H1 (cell line): ENCODE measurements around the gene NLRP7. TPM values are rescaled to one million over a fixed set of nuclear protein-coding genes. Genes with fewer than 3 reads are reported as not detected.

Source experiments
- CTCF ChIA-PET: fragments of 300-600 bp; sonication (Branson Sonifier 250); formaldehyde crosslinking; loops from one replicate; lab custom pipeline; 2021; ENCODE audit not compliant: partially characterized antibody; lab: Charles Lee
- POLR2A ChIA-PET: fragments of 300-600 bp; sonication (Branson Sonifier 250); formaldehyde crosslinking; loops from one replicate; lab custom pipeline; 2021; ENCODE audit warnings: inconsistent platforms; ENCODE audit not compliant: partially characterized antibody; lab: Charles Lee
- DNase-seq, 2 experiments: peaks; one replicate each; pipeline versions ENCODE4 v3.0.0 to v3.0.0-alpha.2; 2010 to 2022; ENCODE audit warnings: low spot score in 2 of 2, low read depth in 1 of 2, mixed read lengths in 1 of 2
- FAIRE-seq: peaks from 2 replicates; lab custom pipeline; 2011; peaks lifted over from hg19 to GRCh38; lab: Jason Lieb, UNC
- H2AFZ ChIP-seq: 2 replicates; pipeline ENCODE4 v1.8.1; 2012; ENCODE audit warnings: low read length, inconsistent platforms
- H2AK5ac ChIP-seq: 2 replicates; pipeline ENCODE4 v1.6.1; 2013; ENCODE audit warnings: low read depth, low read length
- H2BK120ac ChIP-seq: replicated peaks from 2 replicates; pipeline ENCODE3; 2013; ENCODE audit warnings: low read depth, low read length, inconsistent platforms
- H2BK12ac ChIP-seq: 2 replicates; pipeline ENCODE4 v1.6.1; 2013; ENCODE audit warnings: low read depth, low read length
- H2BK15ac ChIP-seq: 2 replicates; pipeline ENCODE4 v1.6.1; 2013; ENCODE audit warnings: low read length
- H2BK20ac ChIP-seq: 2 replicates; pipeline ENCODE4 v1.6.1; 2013; ENCODE audit warnings: low read length
- H2BK5ac ChIP-seq: 2 replicates; pipeline ENCODE4 v1.6.1; 2013; ENCODE audit warnings: low read depth, low read length
- H3K14ac ChIP-seq: 2 replicates; pipeline ENCODE4 v1.6.1; 2013; ENCODE audit warnings: inconsistent platforms; ENCODE audit not compliant: insufficient read length
- H3K18ac ChIP-seq: 2 replicates; pipeline ENCODE4 v1.6.1; 2013; ENCODE audit warnings: low read length; ENCODE audit errors: extremely low read depth
- H3K23ac ChIP-seq: 2 replicates; pipeline ENCODE4 v1.6.1; 2013; ENCODE audit warnings: inconsistent platforms; ENCODE audit not compliant: insufficient read length
- H3K23me2 ChIP-seq: 2 replicates; pipeline ENCODE4 v1.6.1; 2013; ENCODE audit warnings: low read depth, low read length
- H3K27ac ChIP-seq: 2 replicates; pipeline ENCODE4 v1.6.1; 2011; ENCODE audit warnings: low read depth, low read length, inconsistent platforms
- H3K27me3 ChIP-seq, 4 experiments: replicated peaks in 1 of 4; 1 replicate in 1 of 4; 2 replicates in 3 of 4; pipeline versions ENCODE4 v1.6.1 to v1.8.1; 2011 to 2013; ENCODE audit warnings: low read length in 3 of 4, mild to moderate bottlenecking in 3 of 4, inconsistent platforms in 2 of 4, mixed read lengths in 2 of 4, moderate library complexity in 1 of 4; ENCODE audit not compliant: control insufficient read depth in 3 of 4, insufficient read depth in 3 of 4; ENCODE audit errors: extremely low read depth in 1 of 4
- H3K36me3 ChIP-seq, 4 experiments: 2 replicates each; pipeline versions ENCODE4 v1.6.1 to v1.8.1; 2011 to 2013; ENCODE audit warnings: mild to moderate bottlenecking in 4 of 4, low read length in 3 of 4, moderate library complexity in 2 of 4, control low read depth in 1 of 4, inconsistent platforms in 1 of 4; ENCODE audit not compliant: insufficient read depth in 4 of 4, control insufficient read depth in 2 of 4
- H3K4ac ChIP-seq: replicated peaks from 2 replicates; pipeline ENCODE3; 2013; ENCODE audit warnings: low read length, low read depth, mixed read lengths, inconsistent platforms; ENCODE audit not compliant: insufficient read length
- H3K4me1 ChIP-seq, 4 experiments: replicated peaks in 1 of 4; 1 replicate in 1 of 4; 2 replicates in 3 of 4; pipeline versions ENCODE4 v1.6.1 to v1.8.1; 2011 to 2013; ENCODE audit warnings: low read length in 3 of 4, inconsistent platforms in 2 of 4, mixed read lengths in 1 of 4; ENCODE audit not compliant: insufficient read depth in 4 of 4, control insufficient read depth in 3 of 4
- H3K4me2 ChIP-seq, 2 experiments: 2 replicates each; pipeline versions ENCODE4 v1.6.1 to v1.8.1; 2011 to 2013; ENCODE audit warnings: low read depth in 2 of 2, low read length in 2 of 2, control low read depth in 1 of 2, inconsistent platforms in 1 of 2, mild to moderate bottlenecking in 1 of 2; ENCODE audit not compliant: insufficient read depth in 1 of 2
- H3K4me3 ChIP-seq, 4 experiments: fragments of 200-600, 300-600 bp in 1 of 4; sonication (generic), shearing (Covaris generic), sonication (Bioruptor Twin) in 1 of 4; 2 replicates each; pipeline versions ENCODE4 v1.5.1 to v1.8.1; 2011 to 2016; ENCODE audit warnings: low read length in 4 of 4, low read depth in 3 of 4, control low read depth in 2 of 4, inconsistent platforms in 2 of 4, mild to moderate bottlenecking in 2 of 4, mixed read lengths in 1 of 4, moderate library complexity in 1 of 4; ENCODE audit not compliant: insufficient read depth in 2 of 4; ENCODE audit errors: extremely low read depth in 1 of 4
- H3K56ac ChIP-seq: replicated peaks from 2 replicates; pipeline ENCODE3; 2013; ENCODE audit warnings: low read depth, mild to moderate bottlenecking, mixed read lengths, low read length, inconsistent platforms; ENCODE audit not compliant: insufficient read length
- H3K79me1 ChIP-seq: 2 replicates; pipeline ENCODE4 v1.6.1; 2013; ENCODE audit warnings: low read depth, low read length, control low read depth
- H3K79me2 ChIP-seq, 2 experiments: 2 replicates each; pipeline versions ENCODE4 v1.6.1 to v1.8.1; 2012 to 2013; ENCODE audit warnings: low read length in 2 of 2, mild to moderate bottlenecking in 2 of 2, inconsistent platforms in 1 of 2; ENCODE audit not compliant: insufficient read depth in 2 of 2, control insufficient read depth in 1 of 2
- H3K9ac ChIP-seq, 4 experiments: replicated peaks in 1 of 4; 1 replicate in 1 of 4; 2 replicates in 3 of 4; pipeline versions ENCODE4 v1.6.1 to v1.8.1; 2011 to 2013; ENCODE audit warnings: low read depth in 3 of 4, low read length in 3 of 4, control low read depth in 2 of 4, mild to moderate bottlenecking in 2 of 4, moderate library complexity in 2 of 4, inconsistent platforms in 1 of 4; ENCODE audit errors: extremely low read depth in 1 of 4
- H3K9me3 ChIP-seq, 2 experiments: 2 replicates each; pipeline versions ENCODE4 v1.6.1 to v1.8.1; 2012 to 2013; ENCODE audit warnings: mild to moderate bottlenecking in 2 of 2, moderate library complexity in 2 of 2, control low read depth in 1 of 2, inconsistent platforms in 1 of 2, low read depth in 1 of 2, low read length in 1 of 2, mixed read lengths in 1 of 2; ENCODE audit not compliant: insufficient read depth in 2 of 2
- H4K20me1 ChIP-seq, 2 experiments: replicated peaks in 1 of 2; 2 replicates each; pipeline versions ENCODE3 to v1.8.1; 2011 to 2013; ENCODE audit warnings: inconsistent platforms in 2 of 2, low read length in 2 of 2, mild to moderate bottlenecking in 1 of 2; ENCODE audit not compliant: insufficient read depth in 2 of 2, control insufficient read depth in 1 of 2
- H4K5ac ChIP-seq: 2 replicates; pipeline ENCODE4 v1.6.1; 2013; ENCODE audit warnings: low read length, low read depth, mixed read lengths, inconsistent platforms; ENCODE audit not compliant: insufficient read length
- H4K8ac ChIP-seq: 2 replicates; pipeline ENCODE4 v1.8.0; 2013; ENCODE audit warnings: mild to moderate bottlenecking, moderate library complexity, low read length, inconsistent platforms; ENCODE audit not compliant: insufficient read depth; ENCODE audit errors: extremely low read depth
- H4K91ac ChIP-seq: replicated peaks from 2 replicates; pipeline ENCODE3; 2013; ENCODE audit warnings: low read length, mixed read lengths, inconsistent platforms; ENCODE audit not compliant: insufficient read length
- CBX5 ChIP-seq: fragments of 300-800, 300-1000 bp; sonication (generic); IDR thresholded peaks from 2 replicates; pipeline ENCODE4 v1.7.1; 2016; ENCODE audit warnings: antibody characterized with exemption, low read length, low read depth
- HDAC2 ChIP-seq, 2 experiments: fragments of 300-600 bp in 1 of 2; sonication (generic) in 1 of 2; IDR thresholded peaks; 2 replicates each; pipeline ENCODE4 v1.6.1; 2011 to 2012; ENCODE audit warnings: low read depth in 2 of 2, low read length in 2 of 2, mild to moderate bottlenecking in 2 of 2, moderate library complexity in 2 of 2, borderline replicate concordance in 1 of 2, inconsistent platforms in 1 of 2
- KDM1A ChIP-seq: fragments of 200-600, 300-600 bp; sonication (generic); IDR thresholded peaks from 2 replicates; pipeline ENCODE4 v1.7.1; 2016; ENCODE audit warnings: mild to moderate bottlenecking, low read length, borderline replicate concordance
- KDM5A ChIP-seq: fragments of 200-600 bp; IDR thresholded peaks from 2 replicates; pipeline ENCODE4 v1.7.1; 2012; ENCODE audit warnings: mild to moderate bottlenecking, low read length, inconsistent platforms, mixed read lengths
- MAFK ChIP-seq: IDR thresholded peaks from 2 replicates; pipeline ENCODE4 v1.6.1; 2012; ENCODE audit warnings: low read depth, mild to moderate bottlenecking, improper control_type of control experiment, low read length
- NRF1 ChIP-seq: IDR thresholded peaks from 2 replicates; pipeline ENCODE4 v1.6.1; 2011; ENCODE audit warnings: mild to moderate bottlenecking, low read depth, low read length, improper control_type of control experiment
- POLR2A ChIP-seq, 2 experiments: IDR thresholded peaks; 1 replicate in 1 of 2; 2 replicates in 1 of 2; pipeline ENCODE4 v1.6.1; 2011; ENCODE audit warnings: low read depth in 2 of 2, low read length in 2 of 2, mild to moderate bottlenecking in 2 of 2; ENCODE audit errors: control extremely low read depth in 1 of 2
- RNF2 ChIP-seq: fragments of 200-900, 300-1000 bp; sonication (generic); IDR thresholded peaks from 2 replicates; pipeline ENCODE4 v1.7.1; 2016; ENCODE audit warnings: borderline replicate concordance, low read depth, mild to moderate bottlenecking, antibody characterized with exemption, low read length; ENCODE audit not compliant: poor library complexity, severe bottlenecking; ENCODE audit errors: missing control alignments
- RXRA ChIP-seq: IDR thresholded peaks from 2 replicates; pipeline ENCODE4 v1.6.1; 2011; ENCODE audit warnings: low read depth, mild to moderate bottlenecking, low read length, moderate library complexity; ENCODE audit not compliant: insufficient read depth
- SIN3A ChIP-seq, 2 experiments: IDR thresholded peaks in 1 of 2; conservative IDR thresholded peaks in 1 of 2; 2 replicates each; pipeline ENCODE4 v1.6.1; 2011 to 2012; ENCODE audit warnings: low read length in 2 of 2, improper control_type of control experiment in 1 of 2, low read depth in 1 of 2, mild to moderate bottlenecking in 1 of 2
- SIRT6 ChIP-seq: IDR thresholded peaks from one replicate; pipeline ENCODE4 v1.7.1; 2012; ENCODE audit warnings: low read length, inconsistent platforms
- SP2 ChIP-seq: IDR thresholded peaks from 2 replicates; pipeline ENCODE4 v1.6.1; 2012; ENCODE audit warnings: mild to moderate bottlenecking, low read length, inconsistent platforms
- SP4 ChIP-seq: IDR thresholded peaks from 2 replicates; pipeline ENCODE4 v1.6.1; 2012; ENCODE audit warnings: low read length, inconsistent platforms
- TBP ChIP-seq: IDR thresholded peaks from 2 replicates; pipeline ENCODE4 v1.6.1; 2011; ENCODE audit warnings: low read depth, low read length, improper control_type of control experiment
- ZNF274 ChIP-seq: IDR thresholded peaks from 2 replicates; pipeline ENCODE4 v1.7.0; 2012; ENCODE audit warnings: low read length, borderline replicate concordance; ENCODE audit errors: extremely low read depth
- WGBS, 2 experiments: shearing (Covaris generic) in 1 of 2; methylation state at CpG; one replicate each; pipeline versions ENCODE4 v1.1.6 to v1.1.7; 2013 to 2015; ENCODE audit warnings: low lambda C conversion rate in 2 of 2, mixed read lengths in 2 of 2, inconsistent platforms in 1 of 2, low coverage in 1 of 2, missing lambda C conversion rate in 1 of 2; ENCODE audit not compliant: insufficient replicate concordance in 2 of 2, insufficient coverage in 1 of 2, insufficient read length in 1 of 2; ENCODE audit errors: extremely low coverage in 1 of 2, missing lambda C conversion rate in 1 of 2; 5-methylcytosine and 5-hydroxymethylcytosine counted together
- polyA plus RNA-seq, 7 experiments: library from polyadenylated mRNA; depleted of rRNA in 3 of 7; stranded (reverse) in 5 of 7; unstranded in 2 of 7; fragments of >200 nt in 5 of 7; fragments of 200-250 nt in 2 of 7; gene quantifications; 1 replicate in 5 of 7; 2 replicates in 1 of 7; 4 replicates in 1 of 7; pipeline versions ENCODE4 v1.2.1 to v1.2.3, GENCODE V29; 2011 to 2013; ENCODE audit warnings: missing spikeins in 2 of 7, mixed read lengths in 2 of 7
- total RNA-seq: library from RNA; stranded (reverse); fragmentation: NEBNext Ultra II Directional; extraction: Animal tissue kit (Norgen Biotek cat#: 25700); gene quantifications from 2 replicates; pipeline ENCODE4 v1.2.1, GENCODE V29; 2021

Gene NLRP7
- total and polyA plus RNA-seq, 2 of the 8 experiments (the other 6 are each of a cell fraction or from before 2014, with no cell fraction given): 0.91 to 1.2 TPM

DNA sequence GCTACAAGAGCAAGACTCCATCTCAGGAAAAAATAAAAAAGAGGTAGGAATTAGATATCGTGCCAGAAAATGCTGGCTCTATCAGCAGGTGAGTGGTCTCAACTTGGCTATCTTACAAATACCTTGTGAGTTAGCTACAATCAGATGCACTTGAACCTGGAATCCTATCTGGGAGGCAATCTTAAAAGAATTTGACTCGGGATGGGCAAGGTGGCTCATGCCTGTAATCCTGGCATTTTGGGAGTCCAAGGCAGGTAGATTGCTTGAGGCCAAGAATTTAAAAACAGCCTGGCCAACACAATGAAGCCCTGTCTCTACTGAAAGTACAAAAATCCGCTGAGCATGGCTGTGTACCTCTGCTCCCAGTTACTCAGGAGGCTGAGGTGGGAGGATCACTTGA lies 48.2 kb upstream of the NLRP7 start:
- Histone ChIP-seq H4K91ac (no peak overlapping the region), H2BK12ac (no peak overlapping the region), H2BK20ac (no peak overlapping the region), H3K79me1 (no peaks in the 10 kb centered on the region), H3K9me3 (peaks cover 2 to 3% of the 10 kb centered on the region in 2 experiments; a peak in 1 of 4 replicates), H3K14ac (no peak overlapping the region), H3K4me3 (no peak overlapping the region), H4K8ac (no peak overlapping the region), H3K36me3 (no peaks in the 10 kb centered on the region), H3K27ac (no peak overlapping the region), H3K4me1 (no peaks in the 10 kb centered on the region), H2AFZ (no peak overlapping the region), H4K20me1 (peaks cover 0 to 2% of the 10 kb centered on the region in 2 experiments), H3K79me2 (no peaks in the 10 kb centered on the region), H3K23ac (no peak overlapping the region), H2BK5ac (no peak overlapping the region), H2AK5ac (no peak overlapping the region), H2BK120ac (no peak overlapping the region), H3K9ac (no peak overlapping the region), H2BK15ac (no peak overlapping the region), H3K4me2 (no peak overlapping the region), H3K18ac (no peak overlapping the region), H4K5ac (no peak overlapping the region), H3K56ac (no peak overlapping the region), H3K27me3 (peaks cover 0 to 2% (median 0%) of the 10 kb centered on the region in 4 experiments; a peak in 3 of 7 replicates), H3K4ac (no peak overlapping the region), H3K23me2 (no peaks in the 10 kb centered on the region)
- ChIA-PET CTCF (no interaction called here), POLR2A (no interaction called here)
- 75% methylated on average over 3 of the region's 3 CpGs; no CpG with 5 or more reads in 1 of the 2 experiments for WGBS, 2 experiments
- no peak for DNase-seq
- no peak for FAIRE-seq
- TF ChIP-seq SIRT6 (no peak), POLR2A (IDR thresholded peaks at IDR 0.05; ENCODE audit: control extremely low read depth in 1 of 2, low read depth in 2 of 2, low read length in 2 of 2) (no peak), NRF1 (no peak), KDM1A (no peak), HDAC2 (IDR thresholded peaks at IDR 0.05; ENCODE audit: borderline replicate concordance in 1 of 2, low read depth in 2 of 2, low read length in 2 of 2) (no peak), MAFK (no peak), RNF2 (no peak), SIN3A (conservative IDR thresholded peaks at IDR 0.05 in 1 of 2, IDR thresholded peaks at IDR 0.05 in 1 of 2; ENCODE audit: low read depth in 1 of 2, low read length in 2 of 2) (no peak), KDM5A (no peak), CBX5 (no peak), RXRA (no peak), ZNF274 (no peak), TBP (no peak), SP4 (no peak), SP2 (no peak)
